Kasumi-1 (cell line): Measurements from ENCODE around the gene ZCCHC10.
"Not testable (repeated sequence)": the region's sequence is repeated elsewhere in the genome, so short reads cannot be mapped to it uniquely, and the experiment has no call there.

Source experiments
- DNase-seq, 2 experiments: peaks; one replicate each; lab custom pipeline; 2025; lab: John Stamatoyannopoulos, UW

Gene ZCCHC10

DNA sequence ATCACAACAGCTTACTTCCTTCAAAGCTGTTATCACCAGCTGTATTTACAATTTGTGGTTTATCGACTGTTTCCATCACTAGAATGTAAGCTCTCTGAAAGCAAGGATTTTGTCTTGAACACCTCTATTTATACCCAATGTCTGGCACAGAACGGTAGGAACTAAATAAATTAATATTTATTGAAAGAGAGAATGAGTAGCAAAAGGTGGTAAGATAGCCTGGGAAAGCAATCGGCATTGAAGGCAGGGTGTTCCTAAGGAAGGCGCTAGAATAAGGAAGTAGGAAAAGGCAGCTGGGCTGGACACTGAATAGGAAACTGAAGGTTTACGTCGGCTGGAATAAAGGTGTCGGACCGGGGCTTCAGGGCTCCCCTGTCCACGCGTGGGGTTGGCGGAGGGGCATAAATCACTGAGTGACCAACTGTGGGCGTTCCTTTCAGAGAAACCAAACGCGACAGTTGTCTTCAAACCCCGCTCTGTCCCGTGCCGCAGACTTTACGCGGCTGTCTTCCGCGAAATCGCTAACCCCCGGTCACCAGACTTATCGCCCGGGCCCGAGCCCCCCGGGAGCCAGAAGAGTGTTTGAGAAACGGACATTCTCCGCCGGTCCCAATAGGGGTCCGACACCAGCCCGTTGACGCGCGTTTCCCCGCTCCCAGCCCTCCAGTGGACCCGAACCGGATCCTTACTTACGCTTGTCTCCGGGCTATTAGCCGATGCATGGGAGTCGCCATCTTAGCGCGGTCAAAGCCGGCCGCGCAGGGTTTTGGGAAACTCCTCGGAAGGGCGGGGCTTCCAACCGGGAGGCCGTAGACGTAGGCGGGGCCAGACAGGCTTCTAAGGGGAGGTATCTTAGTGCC is at the start of gene ZCCHC10:
TSS of gene ZCCHC10 (minus strand) at position 746 of the 860 bp plus-strand sequence. CDS start at position 734, 12 bp downstream.
- peak; percentile 93 for DNase-seq

DNA sequence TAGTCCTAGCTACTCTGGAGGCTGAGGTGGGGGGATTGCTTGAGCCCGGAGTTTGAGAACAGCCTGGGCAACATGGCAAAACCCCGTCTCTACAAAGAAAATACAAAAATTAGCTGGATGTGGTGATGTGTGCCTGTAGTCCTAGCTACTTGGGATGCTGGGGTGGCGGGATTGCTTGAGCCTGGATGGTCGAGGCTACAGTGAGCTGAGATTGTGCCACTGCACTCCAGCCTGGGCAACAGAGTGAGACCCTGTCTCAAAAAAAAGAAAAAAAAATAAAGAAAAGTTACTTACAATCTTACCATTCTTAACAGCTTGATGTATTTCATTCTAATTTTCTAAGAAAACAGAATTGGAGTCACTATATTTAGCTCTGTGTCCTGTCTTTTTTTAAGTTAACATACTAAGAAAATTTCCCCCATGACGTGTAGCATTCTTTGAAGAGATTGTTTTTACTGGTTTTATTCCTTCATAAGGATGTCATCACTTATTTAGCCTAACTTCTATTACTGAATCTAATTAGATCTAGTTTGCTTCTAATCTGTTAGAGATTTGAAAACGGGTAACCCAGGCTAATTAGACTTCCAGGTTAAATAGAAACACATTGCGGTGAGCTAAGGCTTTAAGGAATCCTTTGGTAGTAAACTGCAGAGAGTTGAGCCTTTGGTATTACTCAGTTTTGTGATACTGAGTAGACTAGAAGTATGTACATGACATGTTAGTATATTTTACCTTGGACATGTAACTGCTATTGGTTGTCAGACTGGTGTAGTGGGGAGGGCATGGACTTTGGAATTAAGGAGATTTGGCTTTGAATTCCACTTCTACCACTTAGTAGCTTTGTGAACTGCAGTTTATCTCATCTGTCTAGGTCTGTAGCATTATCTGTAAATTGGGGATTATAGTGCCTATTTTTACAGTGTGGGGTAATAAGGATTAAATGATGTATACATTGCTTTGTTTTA is 49.5 kb upstream of the ZCCHC10 start:
- DNase-seq, result no peak

DNA sequence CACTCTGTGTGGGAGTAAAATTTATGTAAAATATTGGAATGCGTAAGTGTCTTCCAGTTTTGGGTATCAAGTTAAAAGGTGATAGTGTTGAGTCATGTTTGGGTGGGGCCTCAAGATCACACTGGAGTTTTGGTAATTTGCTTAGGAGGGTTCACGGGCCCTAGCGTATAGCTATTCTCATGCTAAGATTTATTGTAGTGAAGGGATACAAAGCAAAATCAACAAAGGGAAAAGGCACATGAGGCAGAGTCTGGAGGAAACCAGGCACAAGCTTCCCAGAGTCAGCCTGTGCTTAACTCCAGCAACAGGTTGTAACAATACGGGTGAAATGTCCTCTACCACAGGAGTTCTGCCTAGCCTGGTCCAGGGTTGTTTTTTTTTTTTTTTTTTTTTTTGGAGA is 45.7 kb upstream of the ZCCHC10 start:
- DNase-seq, result no peak

DNA sequence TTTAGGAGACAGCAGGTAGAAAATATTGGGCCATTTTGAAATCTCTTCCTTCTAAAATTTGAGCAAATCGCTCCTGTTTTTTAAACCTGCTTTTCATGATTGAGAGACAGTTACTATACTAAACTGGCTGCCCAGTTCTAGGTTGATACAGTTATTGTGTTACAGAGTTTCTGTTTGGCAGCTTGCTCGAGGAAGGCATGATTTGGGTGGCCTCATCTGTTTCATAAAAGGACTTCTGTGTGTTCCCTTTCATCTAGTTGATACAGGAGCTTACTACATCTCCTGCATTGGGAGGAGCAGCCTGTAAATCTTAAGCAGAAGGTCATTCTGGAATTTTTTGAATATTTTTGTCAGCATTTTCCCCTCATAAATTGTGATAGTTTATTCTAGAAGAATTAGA is 39.7 kb upstream of the ZCCHC10 start:
- DNase-seq, result no peak

DNA sequence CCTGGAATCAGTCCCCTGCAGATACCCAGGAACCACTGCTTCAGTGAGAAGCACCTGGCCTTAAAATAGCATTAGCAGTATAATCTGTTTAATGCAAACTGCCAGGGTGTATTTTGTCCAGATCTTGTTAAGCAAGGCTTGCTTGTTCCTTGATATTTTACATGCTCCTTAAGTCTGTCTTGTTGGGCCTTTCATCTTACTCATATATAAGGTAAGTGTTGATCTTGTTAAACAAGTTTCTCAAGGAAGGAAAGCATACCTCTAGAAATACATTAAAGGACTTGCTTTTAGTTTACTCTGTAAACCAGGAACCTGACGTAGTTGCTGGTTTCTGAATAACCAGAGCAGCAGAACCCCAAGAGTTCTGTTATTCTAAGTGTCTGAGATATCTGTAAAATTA is 39.1 kb upstream of the ZCCHC10 start:
- DNase-seq, result no peak

DNA sequence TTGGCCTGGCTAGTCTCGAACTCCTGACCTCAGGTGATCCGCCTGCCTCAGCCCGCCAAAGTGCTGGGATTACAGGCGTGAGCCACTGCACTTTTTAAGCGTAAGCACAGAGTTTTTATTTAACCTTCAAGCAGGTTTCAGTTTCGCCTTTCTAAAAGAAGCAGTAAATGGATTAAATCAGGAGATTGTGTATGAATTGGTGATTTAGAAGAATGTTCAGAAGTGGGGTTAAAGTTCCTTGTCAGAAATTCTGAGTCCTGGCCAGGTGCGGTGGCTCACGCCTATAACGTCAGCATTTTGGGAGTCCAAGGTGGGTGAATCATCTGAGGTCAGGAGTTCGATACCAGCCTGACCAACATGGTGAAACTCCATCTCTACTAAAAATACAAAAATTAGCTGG is 37.6 kb upstream of the ZCCHC10 start:
- DNase-seq, result no peak

DNA sequence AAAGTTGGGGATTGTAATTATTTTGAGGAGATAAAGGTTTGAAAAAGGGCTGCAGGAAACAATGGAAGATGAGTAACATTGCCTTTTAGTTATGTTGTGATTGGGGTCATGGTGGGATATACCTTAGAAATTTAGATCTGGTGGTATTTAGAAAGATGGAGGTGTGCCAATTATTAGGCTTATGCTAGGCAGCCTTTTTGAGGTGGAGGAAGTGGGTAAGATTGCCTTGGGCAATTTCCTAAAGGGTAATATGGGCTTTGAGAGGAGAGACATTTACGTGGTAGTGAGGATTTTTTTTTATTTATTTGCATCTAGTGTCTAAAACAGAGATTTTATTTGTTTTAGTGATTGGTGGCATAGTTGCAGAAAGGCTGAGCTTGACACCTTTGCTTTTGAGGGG is 35.9 kb upstream of the ZCCHC10 start:
- peak; percentile 14 to 34 for DNase-seq

DNA sequence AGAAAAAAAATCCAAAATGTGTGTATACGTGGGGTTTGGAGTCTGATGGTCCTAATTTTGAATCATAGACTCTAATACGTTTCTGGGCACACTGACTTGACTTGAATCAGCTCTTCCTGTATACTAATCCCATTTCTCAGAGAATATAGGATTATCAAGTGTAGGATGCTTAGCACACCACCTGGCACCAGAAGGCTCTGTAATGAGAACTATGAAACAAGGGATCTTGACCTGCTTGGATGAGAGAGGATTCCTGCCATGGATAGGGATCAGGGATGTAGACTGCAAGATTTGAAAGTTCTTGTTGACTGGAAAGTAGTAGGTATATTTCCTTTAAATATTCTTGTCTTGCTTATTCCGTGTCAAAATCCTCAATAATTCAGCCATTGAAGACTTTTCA is 33.3 kb upstream of the ZCCHC10 start:
- no peak for DNase-seq

DNA sequence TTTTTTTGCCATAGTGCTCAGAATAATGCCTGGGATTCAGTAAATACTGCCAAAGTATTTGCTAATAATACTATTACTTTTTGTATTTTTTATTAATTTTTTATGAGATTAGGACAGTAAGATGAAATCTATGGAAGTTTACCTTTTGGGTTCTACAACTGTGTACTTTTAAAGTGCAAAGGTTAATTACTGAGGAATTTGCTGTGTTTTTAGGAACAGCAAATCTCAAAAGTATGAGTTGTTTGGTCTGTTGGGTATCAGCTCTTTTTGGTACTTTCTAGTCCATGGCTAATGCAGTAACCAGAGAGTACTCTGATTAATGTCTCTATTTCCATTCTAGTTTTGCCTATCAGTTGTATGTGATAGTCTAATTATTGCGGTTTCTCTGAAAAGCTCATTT is 30.5 kb upstream of the ZCCHC10 start:
- no peak for DNase-seq

DNA sequence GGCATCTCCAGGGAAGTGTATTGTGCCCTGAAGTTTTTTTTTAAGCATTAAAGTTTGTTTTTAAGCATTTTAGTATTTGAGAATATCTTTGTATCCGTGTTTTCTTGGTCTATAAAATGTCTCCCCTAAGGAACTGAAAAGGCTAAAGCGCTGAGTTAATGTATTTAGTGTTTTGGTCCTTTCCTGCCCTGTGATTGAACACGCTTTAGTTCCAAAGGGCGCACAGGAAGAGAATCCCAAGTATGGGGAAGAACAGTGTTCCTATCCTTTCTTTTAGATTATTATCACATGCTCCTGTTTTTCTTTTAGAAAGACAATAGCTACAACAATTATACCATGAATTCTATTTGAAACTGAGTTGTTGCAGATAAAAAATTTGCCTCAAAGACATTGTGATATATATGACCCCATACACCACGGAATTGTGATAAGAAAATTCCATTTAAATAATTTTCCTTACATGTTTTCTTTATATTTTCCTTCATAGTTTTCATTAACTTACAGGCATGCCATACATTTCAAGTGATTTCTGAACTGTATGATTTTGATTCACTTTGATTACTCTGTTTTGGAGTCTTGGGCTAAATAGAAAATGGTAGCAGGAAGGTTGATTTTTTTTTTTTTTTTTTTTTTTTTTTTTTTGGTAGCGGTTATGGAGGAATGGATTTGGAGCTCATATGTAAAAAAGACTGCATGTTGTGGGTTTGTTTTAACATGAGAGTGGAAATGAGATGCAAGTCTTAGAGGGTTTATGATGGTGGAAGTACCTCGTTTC is 28.5 kb upstream of the ZCCHC10 start:
- DNase-seq, result no peak

DNA sequence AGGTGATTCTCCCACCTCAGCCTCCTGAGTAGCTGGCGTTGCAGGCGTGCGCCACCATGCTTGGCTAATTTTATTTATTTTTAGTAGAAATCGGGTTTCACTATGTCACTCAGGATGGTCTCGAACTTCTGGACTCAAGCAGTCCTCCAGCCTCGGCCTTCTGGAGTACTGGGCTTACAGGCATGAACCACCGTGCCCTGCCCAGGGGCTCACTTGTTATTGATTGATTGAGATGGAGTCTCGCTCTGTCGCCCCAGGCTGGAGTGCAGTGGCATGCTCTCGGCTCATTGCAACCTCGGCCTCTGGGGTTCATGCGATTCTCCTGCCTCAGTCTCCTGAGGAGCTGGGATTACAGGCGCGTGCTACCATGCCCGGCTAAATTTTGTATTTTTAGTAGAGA is 27.1 kb upstream of the ZCCHC10 start:
- no peak for DNase-seq

DNA sequence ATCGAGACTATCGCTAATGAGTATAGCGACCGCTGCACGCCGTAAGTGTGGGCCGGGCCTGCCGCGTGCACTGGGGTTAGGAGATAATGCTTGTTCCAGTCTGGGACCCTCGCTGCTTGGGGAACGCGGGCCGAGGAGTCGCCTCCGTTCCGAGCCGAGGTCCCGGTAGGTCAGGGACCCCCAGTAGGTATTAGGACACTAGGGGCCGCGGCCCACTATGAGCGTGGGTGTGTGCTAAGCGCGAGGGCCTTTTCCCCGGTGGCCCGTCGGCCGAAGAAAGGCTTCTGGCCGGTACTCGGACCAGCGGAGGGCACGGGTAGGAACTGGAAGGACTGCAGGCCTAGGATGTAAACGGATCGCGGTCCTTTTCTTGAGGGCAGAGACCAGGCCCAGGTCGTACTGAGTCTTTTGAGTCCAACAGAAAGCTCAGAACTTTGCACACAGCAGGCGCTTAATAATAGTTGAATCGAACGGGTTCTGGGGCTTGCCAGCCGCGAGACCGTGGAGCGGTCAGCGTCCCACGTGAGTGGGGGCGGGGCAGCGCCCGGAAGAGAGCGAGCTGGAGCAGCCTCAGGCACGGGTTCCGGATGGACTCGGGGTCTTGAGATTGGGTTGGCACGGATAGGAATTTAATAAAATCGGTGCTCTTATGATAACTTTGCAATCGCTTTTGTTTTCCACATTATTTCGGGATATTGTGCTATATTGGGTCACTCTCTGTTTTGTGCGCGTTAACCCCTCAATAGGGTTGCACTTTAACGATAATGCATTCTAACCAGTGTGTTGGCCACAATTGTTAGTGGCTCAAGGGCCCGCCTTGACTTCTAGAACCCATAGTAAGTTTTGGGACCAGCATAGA is 26.2 kb upstream of the ZCCHC10 start:
- peak; percentile 38 to 51 for DNase-seq

DNA sequence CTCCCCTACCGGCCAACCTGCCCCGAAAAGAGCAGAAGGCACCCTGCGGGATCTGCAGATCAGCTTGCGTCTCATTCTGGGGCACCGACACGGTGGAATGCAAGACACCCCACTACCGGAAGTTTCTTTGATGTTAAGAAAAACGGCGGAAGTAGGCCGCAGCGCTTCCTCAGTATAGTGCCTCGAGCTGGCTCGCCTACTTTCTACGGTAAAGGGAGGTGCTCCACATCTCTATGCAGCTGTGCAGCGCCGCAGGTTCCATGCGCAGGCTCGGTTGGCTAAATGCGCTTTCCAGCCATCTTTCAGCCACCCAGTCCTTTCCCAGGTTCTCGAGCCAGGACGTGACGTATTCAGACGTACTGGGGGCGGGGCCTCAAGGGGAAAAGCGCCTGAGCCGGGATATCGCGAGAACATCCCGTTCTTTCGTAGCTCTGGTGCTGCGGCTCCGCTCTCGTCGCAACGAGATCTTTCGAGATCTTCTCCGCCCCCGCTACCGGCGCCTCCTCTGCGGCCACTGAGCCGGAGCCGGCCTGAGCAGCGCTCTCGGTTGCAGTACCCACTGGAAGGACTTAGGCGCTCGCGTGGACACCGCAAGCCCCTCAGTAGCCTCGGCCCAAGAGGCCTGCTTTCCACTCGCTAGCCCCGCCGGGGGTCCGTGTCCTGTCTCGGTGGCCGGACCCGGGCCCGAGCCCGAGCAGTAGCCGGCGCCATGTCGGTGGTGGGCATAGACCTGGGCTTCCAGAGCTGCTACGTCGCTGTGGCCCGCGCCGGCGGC is 25.4 kb upstream of the ZCCHC10 start, which contains the start of gene HSPA4:
TSS of gene HSPA4 (plus strand) at position 472 of the 775 bp plus-strand sequence. CDS start at position 710, 238 bp downstream.
- DNase-seq, result peak; percentile 98

DNA sequence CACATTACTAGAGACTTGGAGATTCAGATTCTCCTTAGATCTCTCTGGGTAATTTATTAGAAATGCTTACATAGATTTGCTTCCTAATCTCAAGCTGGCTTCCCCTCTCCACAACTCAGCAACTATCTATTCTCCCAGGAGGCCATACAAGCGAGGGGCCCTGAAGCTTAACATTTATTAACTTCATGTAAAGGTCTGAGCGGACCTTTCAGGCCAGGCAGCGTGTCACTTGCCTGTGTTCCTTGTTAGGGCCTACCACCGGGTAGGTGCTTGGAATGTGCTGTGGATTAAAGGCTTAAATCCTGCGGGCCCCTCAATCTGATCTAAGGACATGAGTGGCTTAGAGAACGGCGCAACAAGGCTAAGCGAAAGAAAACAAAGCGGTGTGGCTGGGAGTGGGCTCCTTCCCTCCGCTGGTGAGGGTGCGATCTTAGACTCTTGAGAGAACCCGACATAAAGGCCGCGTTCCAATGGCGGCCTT is 24.8 kb upstream of the ZCCHC10 start:
- DNase-seq, result no peak

DNA sequence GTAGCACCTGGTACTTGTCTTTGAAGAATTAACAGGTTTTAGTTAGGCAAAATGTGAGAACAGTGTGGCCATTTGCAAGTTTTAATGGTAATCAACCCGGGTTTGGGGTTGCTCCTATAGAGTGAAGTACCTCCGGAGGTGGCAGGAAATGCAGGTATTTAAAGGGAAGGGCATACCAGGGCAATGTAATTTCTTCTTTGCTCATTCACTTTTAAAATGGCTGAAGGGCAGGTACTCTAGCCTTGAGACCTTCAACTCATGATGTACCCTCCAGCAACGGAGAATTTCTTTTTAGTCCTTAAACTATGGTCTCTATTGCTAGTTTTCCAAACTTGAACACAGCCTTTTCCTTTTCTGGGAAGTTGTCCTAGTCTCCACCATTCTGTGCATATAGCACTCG is 24.2 kb upstream of the ZCCHC10 start:
- DNase-seq, result no peak

DNA sequence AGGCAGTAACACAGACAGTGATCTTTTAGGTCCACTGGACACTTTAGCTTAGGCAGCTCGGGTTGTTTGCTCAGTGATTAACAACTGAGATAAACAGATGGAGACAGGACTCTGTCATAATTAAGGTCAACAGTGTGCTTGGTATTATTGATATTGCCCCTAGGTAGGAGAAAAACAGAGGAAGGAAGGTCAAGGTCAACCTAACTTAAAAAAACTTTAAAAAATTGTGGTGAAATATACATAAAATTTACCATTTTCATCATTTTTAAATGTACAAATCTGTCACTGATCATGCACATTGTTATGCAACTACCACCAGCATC is 23.3 kb upstream of the ZCCHC10 start:
- no peak for DNase-seq

DNA sequence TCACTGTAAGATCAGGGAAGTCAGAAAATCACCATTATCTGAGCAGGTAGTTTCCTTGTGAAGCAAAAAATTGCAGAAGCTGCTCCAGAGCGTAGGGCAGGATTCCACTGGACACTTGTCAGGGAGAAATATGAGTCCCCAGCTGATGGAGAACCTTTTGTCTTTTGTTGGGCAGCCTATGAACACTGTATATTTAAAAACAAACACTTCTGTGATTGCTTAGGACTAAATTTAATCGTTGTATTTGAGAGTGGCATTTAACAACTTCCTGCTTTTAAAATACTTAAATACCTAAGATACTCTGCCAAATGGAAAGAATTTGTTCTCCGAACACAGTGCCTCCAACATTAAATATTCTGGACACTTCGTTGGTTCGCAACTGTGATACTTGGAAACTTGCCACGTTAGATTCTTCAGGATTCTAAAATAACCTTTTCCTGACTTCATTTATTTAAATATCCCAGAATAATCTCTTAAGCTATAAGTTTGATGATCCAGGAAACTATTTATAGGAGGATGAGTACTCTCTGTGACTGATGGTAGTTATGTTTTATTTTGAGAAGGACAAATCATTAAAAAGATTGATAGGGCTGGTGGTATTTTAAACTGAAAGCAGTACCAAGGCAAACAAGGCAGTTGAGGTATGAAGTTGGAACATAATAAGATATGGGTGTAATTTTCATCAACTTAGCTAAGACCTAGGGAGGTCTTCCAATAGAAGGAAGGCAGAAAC is 22.8 kb upstream of the ZCCHC10 start:
- no peak for DNase-seq

DNA sequence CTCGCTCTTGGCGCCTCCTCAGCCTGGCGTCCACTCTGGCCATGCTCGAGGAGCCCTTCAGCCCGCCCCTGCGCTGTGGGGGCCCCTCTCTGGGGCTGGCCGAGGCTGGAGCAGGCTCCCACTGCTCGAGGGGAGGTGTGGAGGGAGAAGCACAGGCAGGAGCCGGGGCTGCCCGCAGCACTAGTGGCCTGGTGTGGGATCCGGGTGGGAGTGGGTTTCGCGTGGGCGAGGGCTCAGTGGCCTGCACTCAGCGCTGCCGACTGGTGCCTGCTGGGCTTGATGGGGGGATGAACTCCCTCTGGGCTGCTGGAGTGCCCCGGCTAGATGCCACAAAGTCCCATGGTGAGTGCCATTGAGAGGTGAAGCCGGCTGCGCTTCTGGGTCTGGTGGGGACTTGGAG is 21.1 kb upstream of the ZCCHC10 start:
- no peak for DNase-seq

DNA sequence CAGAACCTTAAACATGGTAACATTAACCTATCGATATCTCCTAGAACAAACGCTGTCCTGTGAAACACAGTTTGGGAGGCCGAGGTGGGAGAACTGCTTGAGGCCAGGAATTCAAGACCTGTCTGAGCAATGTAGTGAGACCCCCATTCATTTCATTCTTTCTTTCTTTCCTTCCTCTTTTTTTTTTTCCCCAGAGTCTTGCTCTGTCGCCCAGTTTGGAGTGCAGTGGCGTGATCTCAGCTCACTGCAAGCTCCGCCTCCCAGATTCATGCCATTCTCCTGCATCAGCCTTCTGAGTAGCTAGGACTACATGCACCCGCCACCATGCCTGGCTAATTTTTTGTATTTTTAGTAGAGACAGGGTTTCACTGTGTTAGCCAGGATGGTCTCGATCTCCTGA is 20.2 kb upstream of the ZCCHC10 start:
- not testable (repeated sequence) for DNase-seq
